Measurements from ENCODE around the gene SLC24A4. TPM values are rescaled to one million over a fixed set of nuclear protein-coding genes. Genes with fewer than 3 reads are reported as not detected.

SLC24A4 gene
- total and polyA plus RNA-seq, 2 of the 4 experiments (the other 2 are of a cell fraction), result not detected

DNA sequence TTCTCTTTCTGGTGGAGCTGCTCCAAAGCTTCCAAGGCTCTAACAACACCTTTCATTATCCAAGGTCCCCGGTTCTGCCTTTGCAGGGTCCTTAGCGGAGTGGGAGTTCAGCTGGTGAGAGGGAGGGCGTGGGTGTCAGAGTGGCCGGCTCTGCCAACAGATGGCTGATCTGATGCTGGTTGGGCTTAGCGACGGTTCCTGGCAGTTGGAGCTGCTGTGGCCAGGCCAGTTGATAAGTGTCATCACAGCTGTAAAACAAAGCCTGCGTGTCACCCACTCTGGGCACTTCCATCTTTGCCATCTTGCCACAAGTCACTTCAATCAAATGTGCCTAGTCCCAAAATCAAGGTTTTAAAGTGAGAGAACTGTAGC lies 226.9 kb downstream of the SLC24A4 start:
- Histone ChIP-seq H3K18ac (ENCODE audit: low read depth, low read length) (peak overlapping the region; percentile 33; the same call in 1 of the 2 replicates), H3K4me1 (ENCODE audit: control insufficient read depth, insufficient read depth, low read length) (peaks cover 18% of the 10 kb centered on the region), H2BK20ac (ENCODE audit: low read depth, low read length) (peak overlapping the region; percentile 34; the same call in 1 of the 2 replicates), H3K79me1 (ENCODE audit: low read depth in 1 of 2, low read length in 2 of 2) (peaks cover 36 to 71% of the 10 kb centered on the region in 2 experiments), H2AFZ (replicated peaks; ENCODE audit: low read length, poor library complexity) (peak overlapping the region; percentile 1), H4K5ac (ENCODE audit: low read depth, low read length) (peak overlapping the region; percentile 16; the same call in 1 of the 2 replicates), H3K4ac (ENCODE audit: low read depth, low read length) (no peak overlapping the region), H2BK5ac (ENCODE audit: low read depth, low read length, poor library complexity, severe bottlenecking) (no peak overlapping the region), H3K9ac (ENCODE audit: low read depth, low read length) (no peak overlapping the region), H4K8ac (ENCODE audit: low read depth in 2 of 2, low read length in 2 of 2) (0 out of 4 replicates have a peak overlapping the region, but pooled peaks of 1 of the 2 experiments have one; percentile 21), H2AK9ac (replicated peaks; ENCODE audit: low read depth, low read length, poor library complexity) (no peak overlapping the region), H2BK15ac (ENCODE audit: low read depth, low read length) (no peak overlapping the region; the same call in 2 of the 3 replicates), H4K20me1 (ENCODE audit: insufficient read depth, low read length) (peaks cover 32% of the 10 kb centered on the region; the same call in 1 of the 2 replicates), H3K9me1 (ENCODE audit: insufficient read depth, low read length) (peaks cover 28% of the 10 kb centered on the region), H2AK5ac (ENCODE audit: low read depth, low read length) (peak overlapping the region; percentile 49; the same call in 1 of the 2 replicates), H4K91ac (ENCODE audit: insufficient read depth, low read depth, low read length) (0 out of 2 replicates have a peak overlapping the region, but pooled peaks have one; percentile 1), H3K27ac (ENCODE audit: insufficient read depth, low read length) (no peak overlapping the region), H3K4me3 (ENCODE audit: insufficient read depth, low read depth, low read length) (no peak overlapping the region), H3K56ac (ENCODE audit: extremely low read depth, insufficient read depth, low read length) (no peak overlapping the region), H3K23ac (ENCODE audit: low read depth, low read length) (peak overlapping the region; percentile 51; the same call in 1 of the 2 replicates), H3K27me3 (ENCODE audit: control insufficient read depth, insufficient read depth, low read length) (no peaks in the 10 kb centered on the region), H2BK120ac (ENCODE audit: low read depth, low read length) (peak overlapping the region; percentile 3; the same call in 1 of the 2 replicates), H3K9me3 (ENCODE audit: control insufficient read depth, insufficient read depth, low read length) (no peaks in the 10 kb centered on the region), H3K14ac (replicated peaks; ENCODE audit: low read depth, low read length) (no peak overlapping the region; the same call in 1 of the 2 replicates), H3K36me3 (ENCODE audit: control insufficient read depth, insufficient read depth, low read length) (no peaks in the 10 kb centered on the region; the same call in 1 of the 2 replicates), H3K4me2 (ENCODE audit: low read depth, low read length) (no peak overlapping the region; the same call in 1 of the 2 replicates)
- peak; percentile 16 for DNase-seq
- peak; percentile 41; the same call in 1 of the 2 replicates for ATAC-seq (ENCODE audit: low read depth)
- CTCF ChIA-PET, result no interaction called here
- BruUV-seq (replicated peaks), result no TSS peak
- in situ Hi-C loops (cut with MboI; ENCODE audit: low sequenced_read_pairs) (no loop called here), intact Hi-C loops (cut with micrococcal nuclease) (no loop called here), dilution Hi-C loops (cut with HindIII; ENCODE audit: low sequenced_read_pairs, unreplicated experiment) (no loop called here)
- 33% methylated on average over 3 of the region's 7 CpGs; no CpG with 5 or more reads in 1 of the 2 experiments for whole genome bisulfite sequencing, 2 experiments (ENCODE audit: extremely low coverage in 2 of 2, insufficient read length in 1 of 2)
- POLR2A ChIA-PET (ENCODE audit: unreplicated experiment), result no interaction called here
- TF ChIP-seq MAZ (IDR thresholded peaks at IDR 0.05; ENCODE audit: borderline replicate concordance, low read depth, low read length), result no peak

Other genes with a start within 250 kb of the SLC24A4 start
- gene ATXN3, start 216.6 kb upstream of the SLC24A4 start, total RNA-seq (2012; rRNA removed), result 9.0 and 38.3 TPM in 2 replicates
- 12.0 and 13.9 TPM in 2 replicates for gene ATXN3, start 216.6 kb upstream of the SLC24A4 start, polyA plus RNA-seq (2012; rRNA removed)
- gene NDUFB1, start 201.5 kb upstream of the SLC24A4 start, total RNA-seq (2012; rRNA removed), result 32.1 and 158 TPM in 2 replicates
- gene NDUFB1, start 201.5 kb upstream of the SLC24A4 start, polyA plus RNA-seq (2012; rRNA removed), result 326 and 333 TPM in 2 replicates
- 30.6 and 51.7 TPM in 2 replicates for gene CPSF2, start 201.2 kb upstream of the SLC24A4 start, total RNA-seq (2012; rRNA removed)
- gene CPSF2, start 201.2 kb upstream of the SLC24A4 start, polyA plus RNA-seq (2012; rRNA removed), result 13.6 and 18.5 TPM in 2 replicates
- 2.2 and 2.5 TPM in 2 replicates for gene RIN3, start 190.6 kb downstream of the SLC24A4 start, total RNA-seq (2012; rRNA removed)
- gene RIN3, start 190.6 kb downstream of the SLC24A4 start, polyA plus RNA-seq (2012; rRNA removed), result 11.1 and 11.6 TPM in 2 replicates

All from IMR-90 (cell line).